ENCODE measurements around the gene C5.
"Not testable (repeated sequence)": the region's sequence is repeated elsewhere in the genome, so short reads cannot be mapped to it uniquely, and the experiment has no call there.

C5 gene

GRCh38 chr9:120977321-120977720, 72.8 kb downstream of the C5 start:
- DNase-seq, result no peak

GRCh38 chr9:120974921-120975320, 75.2 kb downstream of the C5 start:
- no peak for DNase-seq

GRCh38 chr9:120974181-120974580, 75.9 kb downstream of the C5 start:
- DNase-seq, result no peak

- DNase-seq, result no peak
These were observed 78.1 kb downstream of the C5 start for GRCh38 chr9:120971938-120972337.

- DNase-seq, result not testable (repeated sequence)
These were observed 78.6 kb downstream of the C5 start for GRCh38 chr9:120971471-120971870.

GRCh38 chr9:120970244-120970643, 79.8 kb downstream of the C5 start:
- no peak for DNase-seq

GRCh38 chr9:120966013-120966369, 84.1 kb downstream of the C5 start:
- no peak for DNase-seq

- DNase-seq, result no peak
These were observed 84.6 kb downstream of the C5 start for GRCh38 chr9:120965344-120966012.

GRCh38 chr9:120961936-120962335, 88.1 kb downstream of the C5 start:
- DNase-seq, result no peak

GRCh38 chr9:120960001-120960400, 90.1 kb downstream of the C5 start:
- DNase-seq, result no peak

GRCh38 chr9:120956862-120957261, 93.2 kb downstream of the C5 start:
- no peak for DNase-seq

- no peak for DNase-seq
These were observed 98.0 kb downstream of the C5 start for GRCh38 chr9:120951960-120952618.

- no peak for DNase-seq
These were observed 99.4 kb downstream of the C5 start for GRCh38 chr9:120950421-120951388.

GRCh38 chr9:120949290-120949689, 100.8 kb downstream of the C5 start:
- DNase-seq, result no peak

- no peak for DNase-seq
These were observed 101.3 kb downstream of the C5 start for GRCh38 chr9:120948824-120949223.

- no peak for DNase-seq
These were observed 102.9 kb downstream of the C5 start for GRCh38 chr9:120947222-120947621.

- DNase-seq, result no peak
These were observed 103.8 kb downstream of the C5 start for GRCh38 chr9:120946259-120946658.

- DNase-seq, result no peak
These were observed 105.1 kb downstream of the C5 start for GRCh38 chr9:120944948-120945347.

- no peak for DNase-seq
These were observed 105.6 kb downstream of the C5 start for GRCh38 chr9:120944434-120944843.

GRCh38 chr9:120942186-120943001, 107.7 kb downstream of the C5 start:
- DNase-seq, result no peak

GRCh38 chr9:120941046-120941770, 108.9 kb downstream of the C5 start:
- no peak for DNase-seq

GRCh38 chr9:120940573-120940972, 109.5 kb downstream of the C5 start:
- DNase-seq, result no peak

All from activated CD8-positive, alpha-beta memory T cell treated with anti-CD3 and anti-CD28 coated beads, Interleukin-2, amount 50 U/mL, for 4 hours (primary cell).